HEK293 (cell line): ENCODE data around the gene UGT1A4.

ENCODE experiments used
- CTCF ChIA-PET: fragments of 350-600 bp; formaldehyde crosslinking; extraction: SDS; loops from one replicate; lab custom pipeline; 2021; ENCODE audit warnings: antibody characterized with exemption; lab: Yijun Ruan, JAX
- POLR2A ChIA-PET: fragments of 300-600 bp; formaldehyde crosslinking; extraction: SDS; loops from one replicate; lab custom pipeline; 2020; ENCODE audit warnings: antibody characterized with exemption, inconsistent platforms; lab: Yijun Ruan, JAX
- H3K27ac ChIP-seq: fragments of 200-500 bp; sonication (Bioruptor generic); 2 replicates; pipeline ENCODE4 v1.5.1; 2014; ENCODE audit warnings: low read depth, low read length, control low read depth, inconsistent platforms; ENCODE audit errors: extremely low read depth
- H3K36me3 ChIP-seq, 2 experiments: fragments of 200-500 bp in 1 of 2; sonication (Bioruptor generic) in 1 of 2; 1 replicate in 1 of 2; 2 replicates in 1 of 2; pipeline ENCODE4 v1.5.1; 2014 to 2017; ENCODE audit warnings: inconsistent platforms in 2 of 2, low read length in 2 of 2; ENCODE audit not compliant: control insufficient read depth in 2 of 2, insufficient read depth in 1 of 2
- H3K4me1 ChIP-seq: fragments of 200-500 bp; sonication (Bioruptor generic); 2 replicates; pipeline ENCODE4 v1.5.1; 2014; ENCODE audit warnings: mild to moderate bottlenecking, low read length, inconsistent platforms; ENCODE audit not compliant: control insufficient read depth, insufficient read depth
- H3K4me3 ChIP-seq: 2 replicates; pipeline ENCODE4 v1.5.1; 2011; ENCODE audit warnings: low read depth, mild to moderate bottlenecking, control low read depth, low read length, moderate library complexity
- H3K9me3 ChIP-seq: fragments of 200-500 bp; sonication (Bioruptor generic); 2 replicates; pipeline ENCODE4 v1.5.1; 2014; ENCODE audit warnings: low read depth, low read length, inconsistent platforms; ENCODE audit not compliant: control insufficient read depth, insufficient read depth
- GLIS2 ChIP-seq: fragments of 450-650 bp; formaldehyde crosslinking; IDR thresholded peaks from 2 replicates; pipeline ENCODE4 v1.5.1; 2016; ENCODE audit warnings: missing biosample characterization, missing genetic modification characterization
- SP2 ChIP-seq: fragments of 450-650 bp; formaldehyde crosslinking; IDR thresholded peaks from 2 replicates; pipeline ENCODE4 v1.5.1; 2016; ENCODE audit warnings: missing biosample characterization, missing genetic modification characterization
- ZBTB21 ChIP-seq: fragments of 450-650 bp; formaldehyde crosslinking; IDR thresholded peaks from 2 replicates; pipeline ENCODE4 v1.5.1; 2017; ENCODE audit warnings: missing biosample characterization, missing genetic modification characterization
- ZBTB48 ChIP-seq: fragments of 450-650 bp; formaldehyde crosslinking; IDR thresholded peaks from 2 replicates; pipeline ENCODE4 v1.5.1; 2016; ENCODE audit warnings: missing biosample characterization, missing genetic modification characterization
- ZNF174 ChIP-seq: fragments of 450-650 bp; formaldehyde crosslinking; IDR thresholded peaks from 2 replicates; pipeline ENCODE4 v1.5.0; 2017; ENCODE audit warnings: missing biosample characterization, mild to moderate bottlenecking, missing genetic modification characterization
- ZNF416 ChIP-seq: fragments of 450-650 bp; formaldehyde crosslinking; IDR thresholded peaks from 2 replicates; pipeline ENCODE4 v1.5.1; 2016; ENCODE audit warnings: missing biosample characterization, missing genetic modification characterization
- ZNF561 ChIP-seq: fragments of 450-650 bp; IDR thresholded peaks from 2 replicates; pipeline ENCODE4 v1.5.1; 2018; ENCODE audit warnings: missing biosample characterization, missing genetic modification characterization, borderline replicate concordance
- ZNF670 ChIP-seq: fragments of 450-650 bp; formaldehyde crosslinking; IDR thresholded peaks from 2 replicates; pipeline ENCODE4 v1.5.1; 2016; ENCODE audit warnings: missing biosample characterization, missing genetic modification characterization, low read depth
- ZNF785 ChIP-seq: fragments of 450-650 bp; formaldehyde crosslinking; IDR thresholded peaks from 2 replicates; pipeline ENCODE4 v1.5.1; 2016; ENCODE audit warnings: missing biosample characterization, missing genetic modification characterization
- ZNF791 ChIP-seq: fragments of 450-650 bp; formaldehyde crosslinking; IDR thresholded peaks from 2 replicates; pipeline ENCODE4 v1.5.1; 2016; ENCODE audit warnings: missing biosample characterization, missing genetic modification characterization
- TF ChIP-seq, protein P1 (sequence below): fragments of 450-650 bp; formaldehyde crosslinking; conservative IDR thresholded peaks from 2 replicates; pipeline ENCODE4 v1.5.1; 2016; ENCODE audit warnings: low read depth, missing biosample characterization, missing genetic modification characterization
- TF ChIP-seq, protein P2 (sequence below): fragments of 450-650 bp; formaldehyde crosslinking; IDR thresholded peaks from 2 replicates; pipeline ENCODE4 v1.5.1; 2016; ENCODE audit warnings: missing biosample characterization, missing genetic modification characterization
- TF ChIP-seq, protein P3 (sequence below): IDR thresholded peaks from 2 replicates; pipeline ENCODE4 v1.6.1; 2011; ENCODE audit warnings: mild to moderate bottlenecking, low read depth, low read length, borderline replicate concordance
- TF ChIP-seq, protein P4 (sequence below): fragments of 450-650 bp; formaldehyde crosslinking; IDR thresholded peaks from 2 replicates; pipeline ENCODE4 v1.5.1; 2016; ENCODE audit warnings: missing biosample characterization, missing genetic modification characterization
- TF ChIP-seq, protein P5 (sequence below): fragments of 450-650 bp; formaldehyde crosslinking; IDR thresholded peaks from 2 replicates; pipeline ENCODE4; 2016; ENCODE audit warnings: missing biosample characterization, missing genetic modification characterization
- TF ChIP-seq, protein P6 (sequence below): fragments of 450-650 bp; formaldehyde crosslinking; IDR thresholded peaks from 2 replicates; pipeline ENCODE4 v1.5.1; 2016; ENCODE audit warnings: missing biosample characterization, missing genetic modification characterization

Gene UGT1A4

DNA sequence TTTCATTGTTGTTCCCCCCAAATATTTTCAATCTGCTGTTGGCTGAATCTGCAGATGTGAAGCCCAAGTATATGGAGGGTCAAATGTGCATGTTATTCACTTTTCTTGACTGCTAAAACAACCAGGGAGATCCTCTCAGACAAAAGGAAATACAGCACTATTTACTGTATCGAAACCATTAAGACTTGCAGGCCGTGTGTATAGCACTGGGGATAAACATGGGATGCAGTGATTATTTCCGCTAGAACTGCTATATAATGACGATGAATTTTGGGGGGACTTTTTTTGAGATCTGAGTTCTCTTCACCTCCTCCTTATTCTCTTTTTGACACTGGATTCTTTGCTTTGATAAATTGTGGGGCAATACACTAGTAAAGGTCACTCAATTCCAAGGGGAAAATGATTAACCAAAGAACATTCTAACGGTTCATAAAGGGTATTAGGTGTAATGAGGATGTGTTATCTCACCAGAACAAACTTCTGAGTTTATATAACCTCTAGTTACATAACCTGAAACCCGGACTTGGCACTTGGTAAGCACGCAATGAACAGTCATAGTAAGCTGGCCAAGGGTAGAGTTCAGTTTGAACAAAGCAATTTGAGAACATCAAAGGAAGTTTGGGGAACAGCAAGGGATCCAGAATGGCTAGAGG is 38.0 kb downstream of the UGT1A4 start:
- Histone ChIP-seq H3K9me3 (no peaks in the 10 kb centered on the region), H3K36me3 (no peaks in the 10 kb centered on the region), H3K27ac (no peak overlapping the region)
- POLR2A ChIA-PET: no interaction called here
- TF ChIP-seq, protein P1, sequence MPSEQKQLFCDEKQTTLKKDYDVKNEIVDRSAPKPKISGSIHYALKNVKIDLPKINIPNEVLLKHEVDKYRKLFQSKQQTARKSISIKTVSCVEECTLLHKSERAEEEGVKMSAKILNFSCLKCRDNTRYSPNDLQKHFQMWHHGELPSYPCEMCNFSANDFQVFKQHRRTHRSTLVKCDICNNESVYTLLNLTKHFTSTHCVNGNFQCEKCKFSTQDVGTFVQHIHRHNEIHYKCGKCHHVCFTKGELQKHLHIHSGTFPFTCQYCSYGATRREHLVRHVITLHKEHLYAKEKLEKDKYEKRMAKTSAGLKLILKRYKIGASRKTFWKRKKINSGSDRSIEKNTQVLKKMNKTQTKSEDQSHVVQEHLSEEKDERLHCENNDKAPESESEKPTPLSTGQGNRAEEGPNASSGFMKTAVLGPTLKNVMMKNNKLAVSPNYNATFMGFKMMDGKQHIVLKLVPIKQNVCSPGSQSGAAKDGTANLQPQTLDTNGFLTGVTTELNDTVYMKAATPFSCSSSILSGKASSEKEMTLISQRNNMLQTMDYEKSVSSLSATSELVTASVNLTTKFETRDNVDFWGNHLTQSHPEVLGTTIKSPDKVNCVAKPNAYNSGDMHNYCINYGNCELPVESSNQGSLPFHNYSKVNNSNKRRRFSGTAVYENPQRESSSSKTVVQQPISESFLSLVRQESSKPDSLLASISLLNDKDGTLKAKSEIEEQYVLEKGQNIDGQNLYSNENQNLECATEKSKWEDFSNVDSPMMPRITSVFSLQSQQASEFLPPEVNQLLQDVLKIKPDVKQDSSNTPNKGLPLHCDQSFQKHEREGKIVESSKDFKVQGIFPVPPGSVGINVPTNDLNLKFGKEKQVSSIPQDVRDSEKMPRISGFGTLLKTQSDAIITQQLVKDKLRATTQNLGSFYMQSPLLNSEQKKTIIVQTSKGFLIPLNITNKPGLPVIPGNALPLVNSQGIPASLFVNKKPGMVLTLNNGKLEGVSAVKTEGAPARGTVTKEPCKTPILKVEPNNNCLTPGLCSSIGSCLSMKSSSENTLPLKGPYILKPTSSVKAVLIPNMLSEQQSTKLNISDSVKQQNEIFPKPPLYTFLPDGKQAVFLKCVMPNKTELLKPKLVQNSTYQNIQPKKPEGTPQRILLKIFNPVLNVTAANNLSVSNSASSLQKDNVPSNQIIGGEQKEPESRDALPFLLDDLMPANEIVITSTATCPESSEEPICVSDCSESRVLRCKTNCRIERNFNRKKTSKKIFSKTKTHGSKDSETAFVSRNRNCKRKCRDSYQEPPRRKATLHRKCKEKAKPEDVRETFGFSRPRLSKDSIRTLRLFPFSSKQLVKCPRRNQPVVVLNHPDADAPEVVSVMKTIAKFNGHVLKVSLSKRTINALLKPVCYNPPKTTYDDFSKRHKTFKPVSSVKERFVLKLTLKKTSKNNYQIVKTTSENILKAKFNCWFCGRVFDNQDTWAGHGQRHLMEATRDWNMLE: no peak
- TF ChIP-seq, protein P2, sequence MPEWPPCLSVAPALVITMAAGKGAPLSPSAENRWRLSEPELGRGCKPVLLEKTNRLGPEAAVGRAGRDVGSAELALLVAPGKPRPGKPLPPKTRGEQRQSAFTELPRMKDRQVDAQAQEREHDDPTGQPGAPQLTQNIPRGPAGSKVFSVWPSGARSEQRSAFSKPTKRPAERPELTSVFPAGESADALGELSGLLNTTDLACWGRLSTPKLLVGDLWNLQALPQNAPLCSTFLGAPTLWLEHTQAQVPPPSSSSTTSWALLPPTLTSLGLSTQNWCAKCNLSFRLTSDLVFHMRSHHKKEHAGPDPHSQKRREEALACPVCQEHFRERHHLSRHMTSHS (tag by site-specific recombination): no peak
- TF ChIP-seq ZNF791 (tag by site-specific recombination) (no peak), ZBTB21 (tag by site-specific recombination) (no peak)
- TF ChIP-seq, all 188 proteins: peak for 0
- Histone ChIP-seq H3K4me1 (no peaks in the 10 kb centered on the region), H3K4me3 (no peak overlapping the region)
- CTCF ChIA-PET: no interaction called here

DNA sequence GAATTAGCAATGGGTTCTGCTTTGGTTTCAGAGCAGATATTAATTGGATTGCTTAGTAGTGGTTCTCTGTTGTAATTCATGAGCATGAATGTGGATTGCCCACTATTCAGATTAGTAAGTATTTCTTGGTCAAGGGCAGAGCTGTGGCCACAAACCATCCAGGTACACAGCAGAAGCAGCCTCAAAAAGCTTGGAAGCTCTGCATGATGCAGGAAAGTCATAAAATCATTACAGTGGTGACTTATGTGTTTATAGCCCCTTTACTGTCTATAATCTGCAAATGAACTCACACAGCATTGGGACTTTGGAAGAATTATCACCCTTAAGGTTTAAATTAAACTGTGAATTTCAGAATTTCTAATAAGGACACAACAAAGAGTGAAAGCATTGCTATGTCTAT is 39.6 kb downstream of the UGT1A4 start:
- no peaks in the 10 kb centered on the region for H3K9me3 ChIP-seq
- H3K4me1 ChIP-seq: no peaks in the 10 kb centered on the region
- no peak overlapping the region for H3K27ac ChIP-seq
- no peaks in the 10 kb centered on the region for H3K36me3 ChIP-seq
- no peak for TF ChIP-seq ZNF174 (tag by site-specific recombination)
- no peak for TF ChIP-seq GLIS2 (tag by site-specific recombination)
- TF ChIP-seq, protein P3, sequence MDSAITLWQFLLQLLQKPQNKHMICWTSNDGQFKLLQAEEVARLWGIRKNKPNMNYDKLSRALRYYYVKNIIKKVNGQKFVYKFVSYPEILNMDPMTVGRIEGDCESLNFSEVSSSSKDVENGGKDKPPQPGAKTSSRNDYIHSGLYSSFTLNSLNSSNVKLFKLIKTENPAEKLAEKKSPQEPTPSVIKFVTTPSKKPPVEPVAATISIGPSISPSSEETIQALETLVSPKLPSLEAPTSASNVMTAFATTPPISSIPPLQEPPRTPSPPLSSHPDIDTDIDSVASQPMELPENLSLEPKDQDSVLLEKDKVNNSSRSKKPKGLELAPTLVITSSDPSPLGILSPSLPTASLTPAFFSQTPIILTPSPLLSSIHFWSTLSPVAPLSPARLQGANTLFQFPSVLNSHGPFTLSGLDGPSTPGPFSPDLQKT: no peak
- TF ChIP-seq, protein P4, sequence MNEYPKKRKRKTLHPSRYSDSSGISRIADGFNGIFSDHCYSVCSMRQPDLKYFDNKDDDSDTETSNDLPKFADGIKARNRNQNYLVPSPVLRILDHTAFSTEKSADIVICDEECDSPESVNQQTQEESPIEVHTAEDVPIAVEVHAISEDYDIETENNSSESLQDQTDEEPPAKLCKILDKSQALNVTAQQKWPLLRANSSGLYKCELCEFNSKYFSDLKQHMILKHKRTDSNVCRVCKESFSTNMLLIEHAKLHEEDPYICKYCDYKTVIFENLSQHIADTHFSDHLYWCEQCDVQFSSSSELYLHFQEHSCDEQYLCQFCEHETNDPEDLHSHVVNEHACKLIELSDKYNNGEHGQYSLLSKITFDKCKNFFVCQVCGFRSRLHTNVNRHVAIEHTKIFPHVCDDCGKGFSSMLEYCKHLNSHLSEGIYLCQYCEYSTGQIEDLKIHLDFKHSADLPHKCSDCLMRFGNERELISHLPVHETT (tag by site-specific recombination): no peak
- no peak for TF ChIP-seq ZBTB48 (tag by site-specific recombination)
- no peak for TF ChIP-seq ZNF561 (tag by site-specific recombination)
- no peak for TF ChIP-seq ZNF416 (tag by site-specific recombination)
- no peak for TF ChIP-seq SP2 (tag by site-specific recombination)
- no peak for TF ChIP-seq ZNF670 (tag by site-specific recombination)
- TF ChIP-seq ZNF785 (tag by site-specific recombination): no peak
- TF ChIP-seq, protein P5, sequence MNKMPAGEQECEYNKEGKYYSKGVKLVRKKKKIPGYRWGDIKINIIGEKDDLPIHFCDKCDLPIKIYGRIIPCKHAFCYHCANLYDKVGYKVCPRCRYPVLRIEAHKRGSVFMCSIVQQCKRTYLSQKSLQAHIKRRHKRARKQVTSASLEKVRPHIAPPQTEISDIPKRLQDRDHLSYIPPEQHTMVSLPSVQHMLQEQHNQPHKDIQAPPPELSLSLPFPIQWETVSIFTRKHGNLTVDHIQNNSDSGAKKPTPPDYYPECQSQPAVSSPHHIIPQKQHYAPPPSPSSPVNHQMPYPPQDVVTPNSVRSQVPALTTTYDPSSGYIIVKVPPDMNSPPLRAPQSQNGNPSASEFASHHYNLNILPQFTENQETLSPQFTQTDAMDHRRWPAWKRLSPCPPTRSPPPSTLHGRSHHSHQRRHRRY (tag by site-specific recombination): no peak
- TF ChIP-seq, protein P6, sequence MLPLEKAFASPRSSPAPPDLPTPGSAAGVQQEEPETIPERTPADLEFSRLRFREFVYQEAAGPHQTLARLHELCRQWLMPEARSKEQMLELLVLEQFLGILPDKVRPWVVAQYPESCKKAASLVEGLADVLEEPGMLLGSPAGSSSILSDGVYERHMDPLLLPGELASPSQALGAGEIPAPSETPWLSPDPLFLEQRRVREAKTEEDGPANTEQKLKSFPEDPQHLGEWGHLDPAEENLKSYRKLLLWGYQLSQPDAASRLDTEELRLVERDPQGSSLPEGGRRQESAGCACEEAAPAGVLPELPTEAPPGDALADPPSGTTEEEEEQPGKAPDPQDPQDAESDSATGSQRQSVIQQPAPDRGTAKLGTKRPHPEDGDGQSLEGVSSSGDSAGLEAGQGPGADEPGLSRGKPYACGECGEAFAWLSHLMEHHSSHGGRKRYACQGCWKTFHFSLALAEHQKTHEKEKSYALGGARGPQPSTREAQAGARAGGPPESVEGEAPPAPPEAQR: no peak
- ChIA-PET CTCF (no interaction called here), POLR2A (no interaction called here)
- no peak overlapping the region for H3K4me3 ChIP-seq
